Neural progenitor cell (in vitro differentiated cells): ENCODE results near the gene IL1R2. TPM values are rescaled to one million over a fixed set of nuclear protein-coding genes. Genes with fewer than 3 reads are reported as not detected.

Experiments used
- DNase-seq: peaks from one replicate; pipeline ENCODE4 v3.0.0-alpha.2; 2016; ENCODE audit warnings: low spot score
- H2AFZ ChIP-seq: fragments of 200-600 bp; sonication (generic); replicated peaks from 2 replicates; pipeline ENCODE4 v1.6.1; 2016; ENCODE audit warnings: antibody characterized with exemption
- H3F3A ChIP-seq: fragments of 200-600 bp; sonication (generic); 2 replicates; pipeline ENCODE4 v1.6.1; 2016; ENCODE audit warnings: antibody characterized with exemption, low read depth
- H3K27ac ChIP-seq: fragments of 200-600 bp; sonication (generic); 2 replicates; pipeline ENCODE4 v1.5.1; 2016; ENCODE audit warnings: mild to moderate bottlenecking
- H3K27me3 ChIP-seq: fragments of 200-600 bp; sonication (generic); 2 replicates; pipeline ENCODE4 v1.6.1; 2016; ENCODE audit warnings: mild to moderate bottlenecking, moderate library complexity
- H3K36me3 ChIP-seq: fragments of 200-600 bp; sonication (generic); 2 replicates; pipeline ENCODE4 v1.5.1; 2016
- H3K4me1 ChIP-seq: fragments of 200-600 bp; sonication (generic); 2 replicates; pipeline ENCODE4 v1.6.1; 2016; ENCODE audit warnings: mixed run types
- H3K4me2 ChIP-seq: fragments of 200-600 bp; sonication (generic); 2 replicates; pipeline ENCODE4 v1.6.1; 2016
- H3K4me3 ChIP-seq: fragments of 200-600 bp; sonication (generic); 2 replicates; pipeline ENCODE4 v1.5.1; 2016
- H3K79me2 ChIP-seq: fragments of 200-600 bp; sonication (generic); 2 replicates; pipeline ENCODE4 v1.6.1; 2016; ENCODE audit warnings: low read depth
- H3K9ac ChIP-seq: fragments of 200-600 bp; sonication (generic); 2 replicates; pipeline ENCODE4 v1.6.1; 2016
- H3K9me3 ChIP-seq: fragments of 200-600 bp; sonication (generic); 2 replicates; pipeline ENCODE4 v1.5.1; 2016; ENCODE audit warnings: low read depth
- H4K20me1 ChIP-seq: fragments of 200-600 bp; sonication (generic); 2 replicates; pipeline ENCODE4 v1.6.1; 2016; ENCODE audit warnings: low read depth
- H3K27ac Mint-ChIP-seq: 3 replicates; pipeline ENCODE4 v1.8.0; 2021; ENCODE audit warnings: mixed read lengths
- H3K27me3 Mint-ChIP-seq: 2 replicates; pipeline ENCODE4 v1.8.0; 2022; ENCODE audit warnings: low read depth, mild to moderate bottlenecking, inconsistent platforms, moderate library complexity, mixed read lengths; ENCODE audit not compliant: insufficient read depth
- H3K36me3 Mint-ChIP-seq: 3 replicates; pipeline ENCODE4 v1.8.0; 2021; ENCODE audit warnings: mixed read lengths
- H3K4me1 Mint-ChIP-seq: 3 replicates; pipeline ENCODE4 v1.8.0; 2021; ENCODE audit warnings: mixed read lengths
- H3K4me3 Mint-ChIP-seq: 3 replicates; pipeline ENCODE4 v1.8.0; 2021; ENCODE audit warnings: mild to moderate bottlenecking, moderate library complexity, mixed read lengths
- H3K9me3 Mint-ChIP-seq: 3 replicates; pipeline ENCODE4 v1.8.0; 2020; ENCODE audit warnings: mixed read lengths
- EZH2 ChIP-seq: fragments of 200-600 bp; sonication (generic); IDR thresholded peaks from 2 replicates; pipeline ENCODE4 v1.6.1; 2017; ENCODE audit warnings: antibody characterized with exemption, mild to moderate bottlenecking, moderate library complexity
- EZH2phosphoT487 ChIP-seq: fragments of 200-600 bp; sonication (generic); IDR thresholded peaks from 2 replicates; pipeline ENCODE4 v1.6.1; 2017; ENCODE audit warnings: antibody characterized with exemption
- total RNA-seq: library from RNA; depleted of rRNA; stranded (reverse); fragments of >200 nt; gene quantifications from 2 replicates; pipeline ENCODE4 v1.2.3, GENCODE V29; 2015; ENCODE audit warnings: low replicate concordance
- TF ChIP-seq, protein P1 (sequence below): fragments of 200-600 bp; sonication (generic); IDR thresholded peaks from 2 replicates; pipeline ENCODE4 v1.5.1; 2017; ENCODE audit warnings: antibody characterized with exemption, mild to moderate bottlenecking

IL1R2 gene
- total RNA-seq, 1 donor from 2014 or later: not detected

DNA sequence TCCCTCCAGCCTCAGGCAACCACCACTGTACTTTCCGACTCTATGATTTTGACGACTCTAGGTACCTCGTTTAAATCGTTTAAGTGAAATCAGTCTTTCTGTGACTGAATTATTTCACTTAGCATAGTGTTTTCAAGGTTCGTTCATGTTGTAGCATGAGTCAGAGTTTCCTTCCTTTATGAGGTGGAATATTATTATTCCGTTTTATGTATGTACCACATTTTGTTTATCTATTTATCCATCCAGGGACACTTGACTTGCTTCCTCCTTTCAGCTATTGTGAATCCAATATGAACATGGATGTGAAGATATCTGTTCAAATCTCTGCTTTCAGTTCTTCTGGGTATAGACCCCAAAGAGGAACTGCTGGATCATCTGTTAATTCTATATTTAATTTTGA, 19.1 kb downstream of the IL1R2 start:
- no peaks in the 10 kb centered on the region for H3K4me1 ChIP-seq

DNA sequence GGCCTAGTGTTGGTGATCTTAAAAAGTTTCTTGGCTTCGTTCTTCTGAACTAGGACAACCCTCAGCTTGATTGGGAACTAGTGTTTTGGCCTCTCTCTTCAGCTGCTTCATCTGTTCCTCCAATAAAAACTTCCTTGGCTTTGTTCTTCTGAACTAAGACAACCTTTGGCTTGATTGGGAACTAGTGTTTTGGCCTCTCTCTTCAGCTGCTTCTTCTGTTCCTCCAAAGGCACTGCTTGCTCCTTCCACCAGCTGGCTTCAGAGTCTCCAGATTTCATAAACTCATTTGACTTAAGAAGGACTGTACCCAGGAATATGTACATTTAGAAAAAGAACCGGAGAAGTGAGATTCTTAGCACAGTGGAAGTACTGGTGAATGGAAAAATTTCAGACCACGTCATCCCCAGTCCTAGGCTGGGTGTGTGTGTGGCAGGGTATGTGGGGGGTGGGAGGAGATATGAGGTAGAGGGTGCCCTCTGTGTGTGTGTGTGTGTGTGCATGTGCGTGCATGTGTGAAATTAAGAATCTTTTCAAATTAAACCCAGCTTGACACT, 20.4 kb downstream of the IL1R2 start:
- no peak overlapping the region for H3K27ac Mint-ChIP-seq
- H3K4me2 ChIP-seq: no peak overlapping the region
- no peaks in the 10 kb centered on the region for H3K27me3 ChIP-seq
- H3K27me3 Mint-ChIP-seq: no peaks in the 10 kb centered on the region
- no peak overlapping the region for H3K9ac ChIP-seq
- H3K9me3 ChIP-seq: no peaks in the 10 kb centered on the region
- no peak for DNase-seq
- no peaks in the 10 kb centered on the region for H3K4me1 Mint-ChIP-seq
- no peaks in the 10 kb centered on the region for H4K20me1 ChIP-seq
- H3K36me3 ChIP-seq: no peaks in the 10 kb centered on the region
- no peaks in the 10 kb centered on the region for H3K36me3 Mint-ChIP-seq
- H3K4me3 ChIP-seq: no peak overlapping the region
- no peak overlapping the region for H3K27ac ChIP-seq
- peaks cover 2% of the 10 kb centered on the region for H3K9me3 Mint-ChIP-seq
- TF ChIP-seq, protein P1, sequence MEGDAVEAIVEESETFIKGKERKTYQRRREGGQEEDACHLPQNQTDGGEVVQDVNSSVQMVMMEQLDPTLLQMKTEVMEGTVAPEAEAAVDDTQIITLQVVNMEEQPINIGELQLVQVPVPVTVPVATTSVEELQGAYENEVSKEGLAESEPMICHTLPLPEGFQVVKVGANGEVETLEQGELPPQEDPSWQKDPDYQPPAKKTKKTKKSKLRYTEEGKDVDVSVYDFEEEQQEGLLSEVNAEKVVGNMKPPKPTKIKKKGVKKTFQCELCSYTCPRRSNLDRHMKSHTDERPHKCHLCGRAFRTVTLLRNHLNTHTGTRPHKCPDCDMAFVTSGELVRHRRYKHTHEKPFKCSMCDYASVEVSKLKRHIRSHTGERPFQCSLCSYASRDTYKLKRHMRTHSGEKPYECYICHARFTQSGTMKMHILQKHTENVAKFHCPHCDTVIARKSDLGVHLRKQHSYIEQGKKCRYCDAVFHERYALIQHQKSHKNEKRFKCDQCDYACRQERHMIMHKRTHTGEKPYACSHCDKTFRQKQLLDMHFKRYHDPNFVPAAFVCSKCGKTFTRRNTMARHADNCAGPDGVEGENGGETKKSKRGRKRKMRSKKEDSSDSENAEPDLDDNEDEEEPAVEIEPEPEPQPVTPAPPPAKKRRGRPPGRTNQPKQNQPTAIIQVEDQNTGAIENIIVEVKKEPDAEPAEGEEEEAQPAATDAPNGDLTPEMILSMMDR: no peak
- no peak for TF ChIP-seq EZH2
- TF ChIP-seq EZH2phosphoT487: no peak
- no peak overlapping the region for H3K4me3 Mint-ChIP-seq
- no peaks in the 10 kb centered on the region for H3K79me2 ChIP-seq
- no peak overlapping the region for H2AFZ ChIP-seq
- H3K4me1 ChIP-seq: no peaks in the 10 kb centered on the region
- H3F3A ChIP-seq: no peaks in the 10 kb centered on the region

More for the DNA sequence above, 19.1 kb downstream of the IL1R2 start:
- TF ChIP-seq, protein P1: no peak
- TF ChIP-seq EZH2 (no peak), EZH2phosphoT487 (no peak)
- Histone ChIP-seq H3K9me3 (no peaks in the 10 kb centered on the region), H3K27me3 (no peaks in the 10 kb centered on the region), H3K9ac (no peak overlapping the region), H3K27ac (no peak overlapping the region), H2AFZ (no peak overlapping the region), H3K36me3 (no peaks in the 10 kb centered on the region), H4K20me1 (no peaks in the 10 kb centered on the region), H3F3A (no peaks in the 10 kb centered on the region), H3K4me3 (no peak overlapping the region), H3K79me2 (no peaks in the 10 kb centered on the region), H3K4me2 (no peak overlapping the region)
- Mint-ChIP-seq H3K9me3 (peaks cover 2% of the 10 kb centered on the region), H3K4me3 (no peak overlapping the region), H3K36me3 (no peaks in the 10 kb centered on the region), H3K27me3 (no peaks in the 10 kb centered on the region), H3K27ac (no peak overlapping the region), H3K4me1 (no peaks in the 10 kb centered on the region)
- DNase-seq: no peak

DNA sequence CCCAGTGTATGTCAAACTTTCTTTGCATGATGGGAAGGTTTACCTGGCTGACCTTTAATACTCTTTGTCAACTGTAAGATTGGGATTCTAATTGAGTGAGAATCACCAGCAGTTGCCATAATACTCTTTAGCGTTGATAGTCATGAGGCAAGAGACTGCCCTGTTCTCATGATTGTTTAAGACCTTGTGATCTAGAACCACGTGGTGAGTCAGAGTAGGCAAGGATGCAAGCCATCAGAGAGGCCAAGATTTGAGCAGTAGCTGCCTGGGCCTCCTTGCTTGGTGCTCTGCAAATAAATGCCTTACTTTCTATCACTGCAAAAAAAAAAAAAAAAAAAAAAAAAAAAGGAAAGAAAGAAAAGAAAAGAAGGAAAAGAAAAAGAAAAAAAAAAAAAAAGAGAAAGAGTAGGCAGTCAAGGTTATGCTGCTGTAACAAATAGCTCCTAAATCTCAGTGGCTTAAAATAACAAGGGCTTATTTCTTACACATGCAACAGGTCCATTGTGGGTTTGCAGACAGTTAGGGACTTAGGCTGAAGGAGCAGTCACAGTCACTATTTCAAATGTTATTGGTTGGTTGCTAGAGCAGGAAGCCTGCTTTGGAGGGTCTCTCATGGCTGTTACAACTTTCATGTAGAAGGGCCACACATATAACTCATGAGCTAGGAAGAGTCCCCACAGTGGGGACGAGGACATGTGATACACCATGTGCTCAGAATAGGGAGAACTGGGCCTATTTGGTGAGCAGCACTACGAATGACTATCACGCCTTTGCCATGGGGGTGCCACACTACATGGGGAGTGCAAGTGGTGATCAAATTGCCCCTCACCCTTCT, 21.7 kb downstream of the IL1R2 start:
- TF ChIP-seq EZH2 (no peak), EZH2phosphoT487 (no peak)
- TF ChIP-seq, protein P1: no peak
- Histone ChIP-seq H3K9ac (no peak overlapping the region), H3F3A (no peaks in the 10 kb centered on the region), H3K4me2 (no peak overlapping the region), H3K9me3 (no peaks in the 10 kb centered on the region), H2AFZ (no peak overlapping the region), H3K79me2 (no peaks in the 10 kb centered on the region), H3K27ac (no peak overlapping the region), H3K4me1 (no peaks in the 10 kb centered on the region), H3K4me3 (no peak overlapping the region), H4K20me1 (no peaks in the 10 kb centered on the region), H3K36me3 (no peaks in the 10 kb centered on the region), H3K27me3 (no peaks in the 10 kb centered on the region)
- Mint-ChIP-seq H3K4me3 (no peak overlapping the region), H3K4me1 (no peaks in the 10 kb centered on the region), H3K27ac (no peak overlapping the region), H3K9me3 (peaks cover 2% of the 10 kb centered on the region), H3K27me3 (no peaks in the 10 kb centered on the region), H3K36me3 (no peaks in the 10 kb centered on the region)
- DNase-seq: no peak
